Effector memory CD4-positive, alpha-beta T cell (primary cell): ENCODE measurements around the gene C1QTNF4.
"Not testable (repeated sequence)": the region's sequence is repeated elsewhere in the genome, so short reads cannot be mapped to it uniquely, and the experiment has no call there.

Experiments
- DNase-seq, 3 donors: peaks; one replicate each; pipeline ENCODE4 v3.0.0-alpha.2; 2020
- H3K27ac ChIP-seq: 2 replicates; pipeline ENCODE4 v1.7.0; 2013; ENCODE audit warnings: mild to moderate bottlenecking, low read length, moderate library complexity; ENCODE audit not compliant: insufficient read depth, poor library complexity, severe bottlenecking
- H3K27me3 ChIP-seq: replicated peaks from 2 replicates; pipeline ENCODE4 v1.7.0; 2013; ENCODE audit warnings: mild to moderate bottlenecking, low read length; ENCODE audit not compliant: insufficient read depth, control insufficient read depth, poor library complexity, severe bottlenecking
- H3K36me3 ChIP-seq: 2 replicates; pipeline ENCODE4 v1.7.0; 2013; ENCODE audit warnings: mild to moderate bottlenecking, low read length, moderate library complexity; ENCODE audit not compliant: control insufficient read depth, insufficient read depth
- H3K4me1 ChIP-seq: 2 replicates; pipeline ENCODE4 v1.7.0; 2013; ENCODE audit warnings: low read length, mild to moderate bottlenecking; ENCODE audit not compliant: control insufficient read depth, insufficient read depth, poor library complexity, severe bottlenecking
- H3K4me3 ChIP-seq: 2 replicates; pipeline ENCODE4 v1.7.0; 2013; ENCODE audit warnings: low read length, low read depth, mild to moderate bottlenecking; ENCODE audit not compliant: insufficient read depth, poor library complexity, severe bottlenecking
- H3K9me3 ChIP-seq: 2 replicates; pipeline ENCODE4 v1.7.0; 2013; ENCODE audit warnings: mild to moderate bottlenecking, low read length, moderate library complexity; ENCODE audit not compliant: control insufficient read depth

The C1QTNF4 gene

DNA sequence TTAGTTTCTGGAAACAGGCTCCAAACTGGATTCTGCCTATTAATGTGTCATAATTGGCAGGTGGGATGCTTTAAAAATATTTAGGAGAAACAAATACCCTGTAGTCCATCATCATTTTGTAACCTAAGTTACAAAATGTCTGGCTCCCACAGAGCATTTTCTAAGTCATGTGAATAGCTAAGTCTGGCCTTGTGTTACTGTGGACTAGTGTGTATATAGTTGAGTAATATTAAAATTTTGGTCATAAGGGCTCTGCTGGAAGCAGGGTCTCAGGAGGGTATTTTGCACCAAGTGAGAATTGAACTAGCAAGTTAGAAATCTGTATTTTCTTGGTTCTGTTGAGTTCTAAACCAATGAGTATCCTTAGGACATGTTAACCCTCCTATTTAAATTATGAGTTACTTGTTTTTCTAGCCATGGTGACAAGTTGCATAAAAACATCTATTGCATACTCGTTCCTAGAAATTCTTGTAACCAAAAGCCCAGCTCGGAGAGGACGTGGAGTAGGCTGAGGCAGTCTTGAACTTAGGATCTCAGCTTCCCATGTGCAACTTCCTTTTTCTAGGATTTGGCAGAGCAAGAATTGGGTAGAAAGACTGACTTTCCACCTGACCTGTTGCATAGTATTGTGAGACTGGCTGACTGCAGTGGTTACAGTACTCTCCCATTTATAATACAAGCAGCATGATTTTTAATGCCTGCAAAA lies 23.4 kb downstream of the C1QTNF4 start:
- no peaks in the 10 kb centered on the region for H3K27me3 ChIP-seq
- peaks cover 42% of the 10 kb centered on the region for H3K36me3 ChIP-seq
- H3K4me1 ChIP-seq: peaks cover 10% of the 10 kb centered on the region
- H3K9me3 ChIP-seq: no peaks in the 10 kb centered on the region
- no peak overlapping the region for H3K4me3 ChIP-seq
- H3K27ac ChIP-seq: no peak overlapping the region
- no peak for DNase-seq

DNA sequence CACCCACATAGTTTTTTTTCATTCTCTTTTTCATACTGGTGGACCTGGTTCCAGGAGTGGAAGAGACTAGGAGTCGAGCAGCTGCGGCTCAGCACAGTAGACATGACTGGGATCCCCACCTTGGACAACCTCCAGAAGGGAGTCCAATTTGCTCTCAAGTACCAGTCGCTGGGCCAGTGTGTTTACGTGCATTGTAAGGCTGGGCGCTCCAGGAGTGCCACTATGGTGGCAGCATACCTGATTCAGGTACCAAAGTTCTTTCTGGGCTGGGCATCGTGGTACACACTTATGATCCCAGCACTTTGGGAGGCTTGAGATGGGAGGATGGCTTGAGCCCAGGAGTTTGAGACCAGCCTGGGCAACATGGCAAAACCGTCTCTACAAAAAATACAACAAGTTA lies 24.6 kb downstream of the C1QTNF4 start:
- no peak for DNase-seq
- Histone ChIP-seq H3K27me3 (no peaks in the 10 kb centered on the region), H3K4me1 (peaks cover 16% of the 10 kb centered on the region), H3K9me3 (no peaks in the 10 kb centered on the region), H3K27ac (no peak overlapping the region), H3K4me3 (no peak overlapping the region), H3K36me3 (peaks cover 36% of the 10 kb centered on the region)

DNA sequence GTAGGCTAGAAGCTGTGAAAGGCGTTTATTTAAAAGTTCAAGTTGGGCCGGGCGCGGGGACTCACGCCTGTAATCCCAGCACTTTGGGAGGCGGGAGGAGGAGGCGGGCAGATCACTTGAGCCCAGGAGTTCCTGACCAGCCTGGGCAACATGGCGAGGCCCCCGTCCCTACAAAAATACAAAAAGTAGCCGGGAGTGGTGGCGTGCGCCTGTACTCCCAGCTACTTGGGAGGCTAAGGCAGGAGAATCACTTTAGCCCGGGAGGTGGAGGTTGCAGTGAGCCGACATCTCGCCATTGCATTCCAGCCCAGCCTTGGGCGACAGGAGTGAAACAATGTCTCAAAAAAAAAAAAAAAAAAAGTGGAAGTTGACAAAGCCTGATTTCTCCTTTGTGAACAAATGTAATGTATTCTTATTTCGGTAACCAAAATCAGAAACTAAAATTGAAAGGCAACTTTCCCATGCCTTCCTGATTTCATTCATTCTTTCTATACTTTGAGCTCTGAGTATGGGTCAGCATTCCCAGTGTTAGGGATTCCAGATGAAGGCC lies 28.0 kb downstream of the C1QTNF4 start:
- H3K27ac ChIP-seq: peak overlapping the region; percentile 72
- DNase-seq: no peak
- no peaks in the 10 kb centered on the region for H3K27me3 ChIP-seq
- H3K4me1 ChIP-seq: peaks cover 16% of the 10 kb centered on the region
- H3K9me3 ChIP-seq: no peaks in the 10 kb centered on the region
- H3K36me3 ChIP-seq: peaks cover 10% of the 10 kb centered on the region
- H3K4me3 ChIP-seq: peak overlapping the region; percentile 92

DNA sequence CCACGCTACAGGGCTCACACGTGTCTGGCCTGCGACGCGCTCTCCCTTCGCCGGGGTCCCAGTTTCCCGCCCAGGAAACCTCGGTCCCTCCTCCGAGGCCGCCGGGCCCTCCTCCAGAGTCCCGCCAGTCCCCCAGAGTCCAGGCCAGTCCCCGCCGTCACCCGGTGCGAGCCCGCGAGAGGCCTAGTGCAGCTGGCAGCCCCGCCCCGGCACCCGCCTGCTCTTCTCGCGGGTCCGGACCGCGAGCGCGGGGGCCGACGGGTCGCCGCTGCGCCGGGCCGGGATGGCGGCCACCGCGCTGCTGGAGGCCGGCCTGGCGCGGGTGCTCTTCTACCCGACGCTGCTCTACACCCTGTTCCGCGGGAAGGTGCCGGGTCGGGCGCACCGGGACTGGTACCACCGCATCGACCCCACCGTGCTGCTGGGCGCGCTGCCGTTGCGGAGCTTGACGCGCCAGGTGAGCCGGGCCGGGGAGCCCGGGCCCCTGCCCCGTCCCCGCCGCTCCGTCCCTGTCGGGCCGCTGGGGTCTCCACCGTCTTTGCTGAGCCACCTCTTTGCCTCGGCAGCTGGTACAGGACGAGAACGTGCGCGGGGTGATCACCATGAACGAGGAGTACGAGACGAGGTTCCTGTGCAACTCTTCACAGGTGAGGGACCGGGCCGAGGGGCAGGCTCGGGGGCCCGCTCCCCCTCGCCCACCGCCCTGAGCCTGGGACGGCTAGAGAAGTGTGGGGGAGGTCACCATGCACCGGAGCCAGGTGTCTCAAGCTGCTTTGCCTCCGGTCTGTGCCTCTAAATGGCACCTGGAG lies 28.7 kb downstream of the C1QTNF4 start, which contains the start of gene PTPMT1:
PTPMT1 (plus strand) TSS at position 260 of the 809 bp plus-strand sequence; CDS start at position 284, 24 bp downstream.
- Histone ChIP-seq H3K4me3 (peak within 1 kb of the TSS; percentile 92), H3K27me3 (no peaks in the 10 kb centered on the region), H3K27ac (peak within 1 kb of the TSS; percentile 72), H3K36me3 (peaks cover 6% of the 10 kb centered on the region), H3K9me3 (no peaks in the 10 kb centered on the region), H3K4me1 (peaks cover 16% of the 10 kb centered on the region)
- DNase-seq: peak; percentile 28 to 34 (median 31)

DNA sequence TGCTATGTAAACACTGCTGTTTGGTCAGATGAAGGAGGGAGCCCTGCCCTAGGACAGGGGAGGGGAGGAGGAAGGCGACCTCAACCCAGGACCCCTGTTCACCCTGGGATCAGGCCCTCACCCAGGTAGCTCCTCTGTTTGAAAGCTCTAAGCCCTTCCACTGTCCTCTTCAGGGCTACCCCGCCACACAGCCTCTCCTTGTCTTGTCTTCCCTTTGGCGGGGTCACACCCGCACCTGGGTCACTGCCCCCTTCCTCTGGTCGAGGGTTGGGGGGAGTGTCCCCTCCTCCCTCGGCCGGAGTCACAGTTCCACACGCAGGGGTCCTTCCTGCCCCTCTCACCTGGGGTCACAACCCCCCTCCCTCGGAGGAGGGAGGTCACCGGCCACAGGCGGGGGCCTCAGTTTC lies 29.3 kb downstream of the C1QTNF4 start:
- DNase-seq: no peak
- no peaks in the 10 kb centered on the region for H3K9me3 ChIP-seq
- H3K27ac ChIP-seq: peak overlapping the region; percentile 72
- H3K27me3 ChIP-seq: no peaks in the 10 kb centered on the region
- peak overlapping the region; percentile 92 for H3K4me3 ChIP-seq
- peaks cover 16% of the 10 kb centered on the region for H3K4me1 ChIP-seq
- H3K36me3 ChIP-seq: peaks cover 2% of the 10 kb centered on the region

DNA sequence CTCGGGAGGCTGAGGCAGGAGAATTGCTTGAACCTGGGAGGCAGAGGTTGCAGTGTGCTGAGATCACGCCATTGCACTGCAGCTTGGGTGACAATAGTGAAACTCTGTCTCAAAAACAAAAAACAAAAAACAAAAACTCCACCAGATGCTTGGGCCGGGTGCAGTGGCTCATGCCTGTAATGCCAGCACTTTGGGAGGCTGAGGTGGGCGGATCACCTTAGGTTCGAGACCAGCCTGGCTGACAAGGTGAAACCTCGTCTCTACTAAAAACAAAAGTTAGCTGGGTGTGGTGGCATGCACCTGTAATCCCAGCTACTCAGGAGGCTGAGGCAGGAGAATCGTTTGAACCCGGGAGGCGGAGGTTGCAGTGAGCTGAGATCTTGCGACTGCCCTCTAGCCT lies 29.8 kb downstream of the C1QTNF4 start:
- not testable (repeated sequence) for H3K36me3 ChIP-seq, H3K27ac ChIP-seq, H3K27me3 ChIP-seq, DNase-seq, H3K9me3 ChIP-seq, H3K4me3 ChIP-seq
- peaks cover 16% of the 10 kb centered on the region for H3K4me1 ChIP-seq

DNA sequence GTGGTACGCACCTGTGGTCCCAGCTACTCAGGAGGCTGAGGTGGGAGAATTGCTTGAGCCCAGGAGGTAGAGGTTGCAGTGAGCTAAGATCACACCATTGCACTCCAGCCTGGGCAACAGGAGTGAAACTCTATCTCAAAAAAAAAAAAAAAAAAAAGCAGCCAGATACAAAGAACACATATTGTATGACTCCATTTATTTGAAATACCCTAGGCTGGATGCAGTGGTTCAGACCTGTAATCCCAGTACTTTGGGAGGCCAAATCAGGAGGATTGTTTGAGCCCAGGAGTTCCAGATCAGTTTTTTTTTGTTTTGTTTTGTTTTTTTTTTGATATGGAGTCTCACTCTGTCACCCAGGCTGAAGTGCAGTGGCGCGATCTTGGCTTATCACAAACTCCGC lies 31.8 kb downstream of the C1QTNF4 start:
- not testable (repeated sequence) for H3K9me3 ChIP-seq, H3K36me3 ChIP-seq, DNase-seq, H3K27ac ChIP-seq, H3K27me3 ChIP-seq, H3K4me3 ChIP-seq
- peaks cover 16% of the 10 kb centered on the region for H3K4me1 ChIP-seq

DNA sequence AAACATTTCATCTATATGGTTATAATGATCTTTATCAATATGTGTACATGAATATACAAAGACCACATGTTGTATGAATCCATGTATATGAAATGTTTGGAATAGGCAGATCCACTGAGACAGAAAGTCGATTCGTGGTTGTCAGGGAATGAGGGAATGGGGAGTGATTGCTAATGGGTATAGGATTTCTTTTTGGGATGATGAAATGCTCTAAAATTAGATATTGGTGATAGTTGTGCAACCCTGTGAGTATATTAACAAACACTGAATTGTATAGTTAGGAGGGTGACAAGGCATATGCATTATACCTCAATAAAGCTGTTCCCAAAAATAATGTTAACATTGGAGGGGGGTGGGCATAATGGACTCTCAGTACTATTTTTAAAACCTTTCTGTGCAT lies 33.8 kb downstream of the C1QTNF4 start:
- H3K9me3 ChIP-seq: no peaks in the 10 kb centered on the region
- H3K4me3 ChIP-seq: no peak overlapping the region
- H3K36me3 ChIP-seq: no peaks in the 10 kb centered on the region
- no peak for DNase-seq
- H3K27ac ChIP-seq: no peak overlapping the region
- peaks cover 6% of the 10 kb centered on the region for H3K4me1 ChIP-seq
- H3K27me3 ChIP-seq: no peaks in the 10 kb centered on the region

DNA sequence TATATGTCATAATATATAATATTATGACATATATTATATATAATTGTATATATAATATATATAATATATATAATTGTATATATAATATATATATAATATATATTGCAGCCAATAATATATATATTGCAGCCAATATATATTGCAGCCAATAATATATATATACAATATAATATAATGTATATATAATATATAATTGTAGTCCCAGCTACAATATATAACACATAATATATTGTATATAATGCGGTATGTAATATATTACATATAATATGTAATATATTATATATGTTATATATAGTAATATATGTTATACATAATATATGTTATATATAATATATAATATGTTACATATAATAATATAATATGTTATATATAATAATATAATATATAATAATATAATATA lies 35.5 kb downstream of the C1QTNF4 start:
- Histone ChIP-seq H3K4me3 (no peak overlapping the region), H3K9me3 (no peaks in the 10 kb centered on the region), H3K27me3 (no peaks in the 10 kb centered on the region), H3K27ac (no peak overlapping the region), H3K36me3 (no peaks in the 10 kb centered on the region), H3K4me1 (no peaks in the 10 kb centered on the region)
- no peak for DNase-seq

DNA sequence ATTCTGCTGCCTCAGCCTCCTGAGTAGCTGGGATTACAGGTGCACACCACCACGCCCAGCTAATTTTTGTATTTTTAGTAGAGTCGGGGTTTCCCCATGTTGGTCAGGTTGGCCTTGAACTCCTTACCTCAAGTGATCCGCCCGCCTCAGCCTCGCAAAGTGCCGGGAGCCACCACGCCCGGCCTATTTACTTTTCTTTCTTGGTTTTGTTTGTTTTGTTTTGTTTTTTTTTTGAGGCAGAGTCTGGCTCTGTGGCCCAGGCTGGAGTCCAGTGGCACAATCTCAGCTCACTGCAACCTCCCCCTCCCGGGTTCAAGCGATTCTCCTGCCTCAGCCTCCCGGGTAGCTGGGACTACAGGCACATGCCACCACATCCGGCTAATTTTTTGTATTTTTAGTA lies 37.2 kb downstream of the C1QTNF4 start:
- H3K9me3 ChIP-seq, H3K4me3 ChIP-seq, H3K27ac ChIP-seq, H3K4me1 ChIP-seq, H3K27me3 ChIP-seq, DNase-seq, H3K36me3 ChIP-seq: not testable (repeated sequence)
